GM19468 (cell line): Measurements from ENCODE around the gene PDAP1.
"Not testable (repeated sequence)": the region's sequence is repeated elsewhere in the genome, so short reads cannot be mapped to it uniquely, and the experiment has no call there.

Source experiments
- ATAC-seq: cut with Tn5 transposase; IDR thresholded peaks from one replicate; pipeline ENCODE4 v1.9.1; 2021; ENCODE audit warnings: mild to moderate bottlenecking, moderate library complexity, moderate number of reproducible peaks; ENCODE audit not compliant: unreplicated experiment; ENCODE audit errors: extremely low read depth

The PDAP1 gene

GRCh38 chr7:99380823-99381663 lies 27.4 kb downstream of the PDAP1 start:
- peak; percentile 67 for ATAC-seq

GRCh38 chr7:99380032-99380822 lies 28.2 kb downstream of the PDAP1 start:
- ATAC-seq: no peak

- not testable (repeated sequence) for ATAC-seq
Observed at GRCh38 chr7:99379693-99380031, 28.7 kb downstream of the PDAP1 start.

GRCh38 chr7:99379043-99379577 lies 29.3 kb downstream of the PDAP1 start:
- no peak for ATAC-seq

GRCh38 chr7:99375070-99375807 lies 33.2 kb downstream of the PDAP1 start:
- no peak for ATAC-seq

- peak; percentile 53 for ATAC-seq
Observed at GRCh38 chr7:99374111-99375064, 34.0 kb downstream of the PDAP1 start, which contains the start of gene ARPC1B. Gene ARPC1B (plus strand): TSS chr7:99374730. CDS start chr7:99385715, 10,985 bp downstream.

- ATAC-seq: no peak
Observed at GRCh38 chr7:99373091-99374066, 35.0 kb downstream of the PDAP1 start.

GRCh38 chr7:99372275-99373090 lies 35.9 kb downstream of the PDAP1 start:
- no peak for ATAC-seq

GRCh38 chr7:99371376-99371920 lies 36.9 kb downstream of the PDAP1 start:
- ATAC-seq: no peak

- ATAC-seq: no peak
Observed at GRCh38 chr7:99369767-99370391, 38.5 kb downstream of the PDAP1 start.

GRCh38 chr7:99368750-99369389 lies 39.5 kb downstream of the PDAP1 start:
- no peak for ATAC-seq

GRCh38 chr7:99366646-99367045 lies 41.8 kb downstream of the PDAP1 start:
- no peak for ATAC-seq

GRCh38 chr7:99365318-99366141 lies 42.9 kb downstream of the PDAP1 start:
- no peak for ATAC-seq

- no peak for ATAC-seq
Observed at GRCh38 chr7:99363286-99363685, 45.1 kb downstream of the PDAP1 start.

- no peak for ATAC-seq
Observed at GRCh38 chr7:99362801-99363200, 45.6 kb downstream of the PDAP1 start.
